Measurements from ENCODE around the gene GSN. TPM values are rescaled to one million over a fixed set of nuclear protein-coding genes. Genes with fewer than 3 reads are reported as not detected.
A peak's percentile ranks its signal among the peaks of the same experiment; 100 is the strongest.

The GSN gene
- total and polyA plus RNA-seq, 4 donors: 133 to 468 (median 233) TPM

GRCh38 chr9:121299467-121300282, 31.7 kb downstream of the GSN start:
- H3K4me1 ChIP-seq (ENCODE audit: control insufficient read depth in 5 of 5, insufficient read depth in 5 of 5, low read length in 5 of 5): peaks cover 0 to 35% (median 10%) of the 10 kb centered on the region in 5 donors

GRCh38 chr9:121300283-121301119, 32.5 kb downstream of the GSN start:
- Histone ChIP-seq H3K4me1 (ENCODE audit: control insufficient read depth in 5 of 5, insufficient read depth in 5 of 5, low read length in 5 of 5) (peaks cover 0 to 29% (median 10%) of the 10 kb centered on the region in 5 donors), H3K36me3 (ENCODE audit: control insufficient read depth in 4 of 4, insufficient read depth in 4 of 4, low read length in 4 of 4) (peaks cover 0 to 27% (median 3%) of the 10 kb centered on the region in 4 donors), H3K4me3 (peak overlapping the region; percentile 50), H3K27ac (ENCODE audit: low read depth in 1 of 2, low read length in 1 of 2) (peak overlapping the region in 1 of 2 donors; percentile 92), H3K27me3 (ENCODE audit: control insufficient read depth in 3 of 3, insufficient read depth in 3 of 3, low read length in 2 of 3) (no peaks in the 10 kb centered on the region), H3K9ac (ENCODE audit: insufficient read depth in 1 of 2, low read length in 2 of 2) (peak overlapping the region in 1 of 2 donors; percentile 69), H3K9me3 (ENCODE audit: control insufficient read depth in 4 of 4, insufficient read depth in 3 of 4, low read length in 3 of 4) (no peaks in the 10 kb centered on the region)
- 62 to 71% methylated on average over 13 of the region's 13 CpGs for WGBS, 2 donors
- TF ChIP-seq, protein P1, sequence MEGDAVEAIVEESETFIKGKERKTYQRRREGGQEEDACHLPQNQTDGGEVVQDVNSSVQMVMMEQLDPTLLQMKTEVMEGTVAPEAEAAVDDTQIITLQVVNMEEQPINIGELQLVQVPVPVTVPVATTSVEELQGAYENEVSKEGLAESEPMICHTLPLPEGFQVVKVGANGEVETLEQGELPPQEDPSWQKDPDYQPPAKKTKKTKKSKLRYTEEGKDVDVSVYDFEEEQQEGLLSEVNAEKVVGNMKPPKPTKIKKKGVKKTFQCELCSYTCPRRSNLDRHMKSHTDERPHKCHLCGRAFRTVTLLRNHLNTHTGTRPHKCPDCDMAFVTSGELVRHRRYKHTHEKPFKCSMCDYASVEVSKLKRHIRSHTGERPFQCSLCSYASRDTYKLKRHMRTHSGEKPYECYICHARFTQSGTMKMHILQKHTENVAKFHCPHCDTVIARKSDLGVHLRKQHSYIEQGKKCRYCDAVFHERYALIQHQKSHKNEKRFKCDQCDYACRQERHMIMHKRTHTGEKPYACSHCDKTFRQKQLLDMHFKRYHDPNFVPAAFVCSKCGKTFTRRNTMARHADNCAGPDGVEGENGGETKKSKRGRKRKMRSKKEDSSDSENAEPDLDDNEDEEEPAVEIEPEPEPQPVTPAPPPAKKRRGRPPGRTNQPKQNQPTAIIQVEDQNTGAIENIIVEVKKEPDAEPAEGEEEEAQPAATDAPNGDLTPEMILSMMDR (IDR thresholded peaks at IDR 0.05; ENCODE audit: control extremely low read depth, extremely low read depth): no peak
- no peak for DNase-seq
- no peak for ATAC-seq (ENCODE audit: insufficient read depth, low FRiP score)

More at GRCh38 chr9:121299467-121300282, 31.7 kb downstream of the GSN start:
- WGBS, 2 donors: 1 to 3% methylated on average over 49 to 74 of the region's 74 CpGs
- TF ChIP-seq, protein P1 (IDR thresholded peaks at IDR 0.05; ENCODE audit: control extremely low read depth, extremely low read depth): no peak
- Histone ChIP-seq H3K36me3 (ENCODE audit: control insufficient read depth in 4 of 4, insufficient read depth in 4 of 4, low read length in 4 of 4) (peaks cover 0 to 26% (median 3%) of the 10 kb centered on the region in 4 donors), H3K27me3 (ENCODE audit: control insufficient read depth in 3 of 3, insufficient read depth in 3 of 3, low read length in 2 of 3) (no peaks in the 10 kb centered on the region), H3K9me3 (ENCODE audit: control insufficient read depth in 4 of 4, insufficient read depth in 3 of 4, low read length in 3 of 4) (no peaks in the 10 kb centered on the region), H3K9ac (ENCODE audit: insufficient read depth in 1 of 2, low read length in 2 of 2) (peak overlapping the region in 1 of 2 donors; percentile 69), H3K4me3 (peak overlapping the region; percentile 50), H3K27ac (ENCODE audit: low read depth in 1 of 2, low read length in 1 of 2) (peak overlapping the region; percentile 81 to 92)
- ATAC-seq (ENCODE audit: insufficient read depth, low FRiP score): peak; percentile 36
- DNase-seq: peak; percentile 49 to 57 (median 52)

DNA sequence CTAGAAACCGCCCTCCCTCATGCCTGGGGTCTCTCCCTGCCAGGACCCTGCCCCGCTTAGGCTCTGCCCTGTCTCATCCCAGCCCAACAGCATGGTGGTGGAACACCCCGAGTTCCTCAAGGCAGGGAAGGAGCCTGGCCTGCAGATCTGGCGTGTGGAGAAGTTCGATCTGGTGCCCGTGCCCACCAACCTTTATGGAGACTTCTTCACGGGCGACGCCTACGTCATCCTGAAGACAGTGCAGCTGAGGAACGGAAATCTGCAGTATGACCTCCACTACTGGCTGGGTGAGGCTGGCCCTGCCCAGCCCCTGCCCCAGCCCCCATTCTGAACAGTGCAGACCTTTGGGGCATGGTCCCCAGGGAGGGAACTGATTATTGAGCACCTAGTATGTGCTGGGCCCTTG, 33.9 kb downstream of the GSN start:
- ATAC-seq (ENCODE audit: insufficient read depth, low FRiP score) (no peak), DNase-seq (no peak)
- TF ChIP-seq, protein P1 (IDR thresholded peaks at IDR 0.05; ENCODE audit: control extremely low read depth, extremely low read depth): no peak
- WGBS, 2 donors: 96 to 99% methylated on average over 11 of the region's 11 CpGs
- no peaks in the 10 kb centered on the region for H3K9me3 ChIP-seq (ENCODE audit: control insufficient read depth in 4 of 4, insufficient read depth in 3 of 4, low read length in 3 of 4)
- no peak overlapping the region for H3K9ac ChIP-seq (ENCODE audit: insufficient read depth in 1 of 2, low read length in 2 of 2)
- no peaks in the 10 kb centered on the region for H3K27me3 ChIP-seq (ENCODE audit: control insufficient read depth in 3 of 3, insufficient read depth in 3 of 3, low read length in 2 of 3)
- peaks cover 0 to 27% (median 3%) of the 10 kb centered on the region in 4 donors for H3K36me3 ChIP-seq (ENCODE audit: control insufficient read depth in 4 of 4, insufficient read depth in 4 of 4, low read length in 4 of 4)
- no peak overlapping the region for H3K4me3 ChIP-seq
- H3K4me1 ChIP-seq (ENCODE audit: control insufficient read depth in 5 of 5, insufficient read depth in 5 of 5, low read length in 5 of 5): peaks cover 0 to 16% (median 10%) of the 10 kb centered on the region in 5 donors
- H3K27ac ChIP-seq (ENCODE audit: low read depth in 1 of 2, low read length in 1 of 2): peak overlapping the region in 1 of 2 donors; percentile 8
